AG20443 (cell line): ENCODE data around the gene TBC1D3D.
"Not testable (repeated sequence)": the region's sequence is repeated elsewhere in the genome, so short reads cannot be mapped to it uniquely, and the experiment has no call there.

ENCODE experiments used
- DNase-seq: peaks from one replicate; pipeline ENCODE4 v3.0.0; 2012; ENCODE audit warnings: low spot score, mixed read lengths

Gene TBC1D3D

GRCh38 chr17:38003676-38004075 lies at the start of gene TBC1D3D:
TBC1D3D (plus strand) TSS chr17:38003976; CDS start chr17:38005561, 1,585 bp downstream.
- not testable (repeated sequence) for DNase-seq

- DNase-seq = not testable (repeated sequence)
Observed at GRCh38 chr17:37988960-37989359, 14.8 kb upstream of the TBC1D3D start, which contains the start of gene TBC1D3L. TBC1D3L (minus strand) TSS chr17:37989060; CDS start chr17:37987520, 1,540 bp downstream.
